HG02970 (cell line): ENCODE results near the gene EMILIN2.

Source experiments
- ATAC-seq: cut with Tn5 transposase; IDR thresholded peaks from one replicate; pipeline ENCODE4 v1.9.1; 2021; ENCODE audit warnings: mild to moderate bottlenecking, moderate library complexity, moderate number of reproducible peaks; ENCODE audit not compliant: unreplicated experiment, low FRiP score

EMILIN2 gene

DNA sequence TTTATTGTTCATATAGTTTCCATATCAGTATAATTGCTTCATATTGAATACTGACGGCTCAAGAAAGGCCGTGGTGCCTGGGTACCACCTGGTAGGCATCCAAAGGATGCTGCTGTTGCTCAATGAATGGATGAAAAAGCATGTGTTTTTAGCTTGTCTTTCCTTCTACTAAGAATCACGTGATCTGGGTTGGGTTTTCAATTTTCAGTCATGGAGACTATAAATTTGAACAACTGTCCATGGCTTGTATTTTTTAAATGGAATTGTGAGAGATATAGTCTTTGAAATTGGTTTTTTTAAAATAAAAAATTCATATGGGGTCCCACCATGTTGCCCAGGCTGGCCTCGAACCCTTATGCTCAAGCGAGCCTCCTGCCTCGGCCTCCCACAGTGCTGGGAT, 25.3 kb downstream of the EMILIN2 start:
- no peak for ATAC-seq

DNA sequence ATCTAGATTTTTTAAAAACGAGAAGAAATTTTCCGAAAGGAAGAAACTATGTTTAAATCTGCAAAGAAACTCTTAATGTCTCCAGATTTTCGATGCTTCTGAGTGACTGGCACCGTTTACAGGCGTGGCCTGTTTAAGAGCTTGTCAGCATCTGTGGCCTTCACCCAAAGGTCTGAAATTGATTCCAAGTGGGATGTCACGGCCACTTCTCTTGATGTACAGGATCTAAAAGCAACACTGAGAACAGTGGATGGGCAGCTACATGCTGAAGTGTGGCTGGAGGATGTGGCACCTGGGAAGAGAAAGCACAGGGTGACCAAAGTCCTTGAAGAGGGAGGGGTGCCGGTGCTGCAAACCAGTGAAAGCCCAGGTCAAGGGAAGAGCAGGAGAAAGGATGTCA, 28.0 kb downstream of the EMILIN2 start:
- no peak for ATAC-seq

DNA sequence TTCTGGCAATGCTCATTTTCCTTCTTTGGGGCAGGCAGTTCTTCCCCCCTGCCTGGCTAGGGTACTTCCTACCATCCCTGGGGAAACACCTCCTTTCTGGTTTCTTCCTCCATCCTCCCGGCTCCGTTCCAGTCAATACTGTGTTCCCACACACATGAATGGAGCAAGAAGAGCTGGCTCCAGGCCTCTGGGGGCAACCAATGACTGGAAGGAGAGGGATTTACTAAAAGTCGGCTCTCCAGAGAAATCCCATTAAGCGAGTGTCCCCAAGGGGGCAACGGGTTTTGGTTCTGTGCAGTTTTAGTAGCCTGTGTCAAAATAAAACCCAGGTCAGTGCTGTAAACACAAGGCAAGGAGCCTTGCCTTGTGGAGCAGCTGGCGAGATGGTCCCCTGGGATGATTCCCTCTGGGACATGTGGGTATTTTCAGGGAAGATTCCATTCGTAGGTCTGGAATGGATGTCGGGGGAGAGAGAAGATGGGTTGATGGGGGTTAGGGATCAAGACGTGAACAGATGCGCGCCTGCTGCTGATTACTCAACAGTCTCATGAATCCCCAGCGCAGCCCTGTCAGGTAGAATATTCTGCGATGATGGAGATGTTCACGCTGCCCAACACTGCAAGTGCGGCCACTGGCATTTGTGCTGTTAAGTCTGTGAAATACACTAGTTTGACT, 32.0 kb downstream of the EMILIN2 start:
- ATAC-seq = no peak

- no peak for ATAC-seq
These were observed 33.1 kb downstream of the EMILIN2 start for GRCh38 chr18:2879889-2880288.

DNA sequence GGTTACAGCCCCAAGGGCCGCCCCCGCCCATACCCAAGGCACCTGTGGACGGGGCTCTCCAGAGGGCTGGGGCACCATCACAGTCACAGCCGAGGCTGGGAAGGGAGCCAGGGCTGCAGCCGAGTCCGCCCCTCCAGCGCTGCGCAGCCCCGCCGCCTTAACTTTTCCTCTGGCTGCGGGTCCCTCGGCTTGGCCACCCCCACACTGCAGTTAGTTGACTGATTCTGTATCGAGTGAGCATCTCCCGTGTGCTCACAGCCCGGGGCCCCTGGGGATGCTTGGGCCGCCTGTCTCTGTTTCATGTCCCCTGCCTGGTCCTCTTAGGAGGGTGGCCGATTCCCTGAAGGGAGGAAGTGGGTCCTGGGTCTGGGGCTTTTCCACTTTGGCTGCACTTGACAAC, 33.7 kb downstream of the EMILIN2 start:
- ATAC-seq = no peak

- ATAC-seq = no peak
These were observed 34.5 kb downstream of the EMILIN2 start for GRCh38 chr18:2881088-2881839.

DNA sequence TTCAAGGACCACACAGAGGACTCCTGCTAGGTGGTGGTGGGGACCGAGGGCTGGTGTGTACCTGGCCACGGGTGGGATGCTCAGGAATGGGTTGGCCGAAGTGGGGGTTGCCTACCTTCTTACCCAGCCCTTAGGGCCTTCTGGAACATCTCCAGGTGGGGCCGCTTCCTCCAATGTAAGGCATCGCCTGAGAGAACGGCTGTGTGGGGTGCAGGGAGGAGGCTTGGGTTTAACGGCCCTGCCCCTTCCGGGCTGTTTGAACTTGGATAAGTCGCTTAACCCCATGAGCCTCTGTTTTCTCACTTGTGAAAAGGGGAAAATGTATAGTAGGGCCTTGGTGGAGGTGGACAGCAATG, 35.0 kb downstream of the EMILIN2 start:
- no peak for ATAC-seq

DNA sequence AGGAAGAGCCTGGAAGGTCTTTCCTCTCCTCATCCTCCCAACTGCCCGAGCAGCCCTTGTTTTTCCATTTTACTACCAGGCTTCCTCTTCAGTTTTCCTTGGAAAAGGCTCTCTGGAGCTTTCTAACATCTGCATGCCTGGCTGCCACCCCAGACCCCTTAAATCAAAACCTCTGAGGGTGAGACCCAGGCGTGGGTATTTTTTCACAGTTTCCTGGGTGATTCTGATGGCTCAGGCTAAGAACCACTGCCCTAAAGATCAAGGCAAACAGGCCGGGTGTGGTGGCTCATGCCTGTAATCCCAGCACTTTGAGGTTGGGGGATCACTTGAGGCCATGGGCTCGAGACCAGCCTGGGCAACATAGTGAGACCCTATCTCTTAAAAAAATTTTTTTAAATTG, 35.4 kb downstream of the EMILIN2 start:
- ATAC-seq = no peak

GRCh38 chr18:2883076-2883735, 36.4 kb downstream of the EMILIN2 start:
- no peak for ATAC-seq

DNA sequence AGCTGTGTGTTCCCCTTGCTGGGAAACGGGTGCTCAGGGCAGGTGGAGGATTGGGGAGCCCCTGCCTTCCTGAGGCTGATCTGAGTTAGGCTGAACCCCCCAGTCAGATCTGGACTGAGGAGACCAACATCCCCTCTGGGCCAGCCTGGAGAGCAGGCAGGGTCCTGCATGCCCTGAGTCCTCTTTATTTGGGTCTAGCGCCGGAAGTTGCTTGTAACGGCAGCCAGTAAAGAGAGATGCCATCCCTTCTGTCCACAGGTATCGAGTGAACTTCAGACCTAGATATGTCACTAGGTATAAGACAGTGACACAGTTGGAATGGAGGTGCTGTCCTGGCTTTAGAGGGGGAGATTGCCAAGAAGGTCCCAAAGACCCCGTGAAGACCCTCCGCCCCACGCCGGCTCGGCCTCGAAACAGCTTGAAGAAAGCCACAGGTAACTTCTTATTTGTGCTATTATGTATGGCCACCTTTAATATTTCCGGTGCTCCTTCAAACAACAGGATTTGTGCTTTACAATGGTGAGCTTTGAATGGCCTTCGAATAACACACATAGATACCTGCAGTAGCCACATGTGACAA, 38.0 kb downstream of the EMILIN2 start:
- ATAC-seq = no peak

- no peak for ATAC-seq
These were observed 40.7 kb downstream of the EMILIN2 start for GRCh38 chr18:2887470-2887869.

- ATAC-seq = no peak
These were observed 43.0 kb downstream of the EMILIN2 start for GRCh38 chr18:2889761-2890192.

DNA sequence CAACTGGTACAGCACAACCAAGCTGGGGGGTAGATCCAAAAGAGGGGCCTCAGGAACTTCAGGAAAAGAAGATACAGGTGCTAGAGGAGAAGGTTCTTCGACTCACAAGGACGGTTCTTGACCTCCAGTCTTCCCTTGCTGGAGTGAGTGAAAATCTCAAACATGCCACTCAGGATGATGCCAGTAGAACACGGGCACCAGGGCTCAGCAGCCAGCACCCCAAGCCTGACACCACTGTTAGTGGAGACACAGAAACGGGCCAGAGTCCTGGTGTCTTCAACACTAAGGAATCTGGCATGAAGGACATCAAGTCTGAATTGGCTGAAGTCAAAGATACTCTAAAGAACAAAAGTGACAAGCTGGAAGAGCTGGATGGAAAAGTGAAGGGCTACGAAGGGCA, 43.8 kb downstream of the EMILIN2 start:
- no peak for ATAC-seq

- no peak for ATAC-seq
These were observed 45.0 kb downstream of the EMILIN2 start for GRCh38 chr18:2891526-2892431.

- no peak for ATAC-seq
These were observed 46.2 kb downstream of the EMILIN2 start for GRCh38 chr18:2893056-2893455.

- no peak for ATAC-seq
These were observed 46.9 kb downstream of the EMILIN2 start for GRCh38 chr18:2893676-2894075.

GRCh38 chr18:2894131-2894840, 47.5 kb downstream of the EMILIN2 start:
- ATAC-seq = no peak

GRCh38 chr18:2894841-2895370, 48.1 kb downstream of the EMILIN2 start:
- ATAC-seq = no peak

GRCh38 chr18:2895391-2895790, 48.6 kb downstream of the EMILIN2 start:
- ATAC-seq = no peak
